ENCODE measurements around the gene KCNC1. TPM values are rescaled to one million over a fixed set of nuclear protein-coding genes. Genes with fewer than 3 reads are reported as not detected.

Gene KCNC1
- total RNA-seq, 1 donor from 2014 or later = not detected

DNA sequence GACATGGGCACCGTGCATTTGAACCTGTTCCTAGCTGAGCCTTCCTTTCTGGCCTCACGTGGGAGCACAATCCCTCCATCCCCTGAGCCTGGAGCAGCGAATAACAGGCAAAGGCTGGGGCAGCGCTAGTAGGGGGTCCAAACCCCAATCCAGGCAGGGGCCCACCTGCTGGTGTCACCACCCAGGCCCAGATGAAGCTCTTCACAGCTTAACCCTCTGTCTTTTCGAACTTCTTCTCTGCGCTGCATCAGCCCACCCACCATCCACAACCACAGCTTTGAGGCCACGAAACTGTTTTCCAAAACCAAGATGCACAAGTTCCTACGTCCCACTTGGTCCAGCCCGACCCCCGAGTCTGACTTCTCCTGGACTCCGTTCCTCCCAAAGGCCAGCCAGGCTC, 11.5 kb downstream of the KCNC1 start:
- no peak for DNase-seq (ENCODE audit: low spot score in 2 of 2)
- H3K4me1 ChIP-seq = no peaks in the 10 kb centered on the region
- H3K9me3 ChIP-seq = no peaks in the 10 kb centered on the region
- TF ChIP-seq, protein P1, sequence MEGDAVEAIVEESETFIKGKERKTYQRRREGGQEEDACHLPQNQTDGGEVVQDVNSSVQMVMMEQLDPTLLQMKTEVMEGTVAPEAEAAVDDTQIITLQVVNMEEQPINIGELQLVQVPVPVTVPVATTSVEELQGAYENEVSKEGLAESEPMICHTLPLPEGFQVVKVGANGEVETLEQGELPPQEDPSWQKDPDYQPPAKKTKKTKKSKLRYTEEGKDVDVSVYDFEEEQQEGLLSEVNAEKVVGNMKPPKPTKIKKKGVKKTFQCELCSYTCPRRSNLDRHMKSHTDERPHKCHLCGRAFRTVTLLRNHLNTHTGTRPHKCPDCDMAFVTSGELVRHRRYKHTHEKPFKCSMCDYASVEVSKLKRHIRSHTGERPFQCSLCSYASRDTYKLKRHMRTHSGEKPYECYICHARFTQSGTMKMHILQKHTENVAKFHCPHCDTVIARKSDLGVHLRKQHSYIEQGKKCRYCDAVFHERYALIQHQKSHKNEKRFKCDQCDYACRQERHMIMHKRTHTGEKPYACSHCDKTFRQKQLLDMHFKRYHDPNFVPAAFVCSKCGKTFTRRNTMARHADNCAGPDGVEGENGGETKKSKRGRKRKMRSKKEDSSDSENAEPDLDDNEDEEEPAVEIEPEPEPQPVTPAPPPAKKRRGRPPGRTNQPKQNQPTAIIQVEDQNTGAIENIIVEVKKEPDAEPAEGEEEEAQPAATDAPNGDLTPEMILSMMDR (IDR thresholded peaks at IDR 0.05) = no peak
- H3K27ac ChIP-seq = no peak overlapping the region
- intact Hi-C loops (cut with DNase I) = no loop called here
- no peaks in the 10 kb centered on the region for H3K27me3 ChIP-seq
- no peaks in the 10 kb centered on the region for H3K36me3 ChIP-seq
- no peak overlapping the region for H3K4me3 ChIP-seq

DNA sequence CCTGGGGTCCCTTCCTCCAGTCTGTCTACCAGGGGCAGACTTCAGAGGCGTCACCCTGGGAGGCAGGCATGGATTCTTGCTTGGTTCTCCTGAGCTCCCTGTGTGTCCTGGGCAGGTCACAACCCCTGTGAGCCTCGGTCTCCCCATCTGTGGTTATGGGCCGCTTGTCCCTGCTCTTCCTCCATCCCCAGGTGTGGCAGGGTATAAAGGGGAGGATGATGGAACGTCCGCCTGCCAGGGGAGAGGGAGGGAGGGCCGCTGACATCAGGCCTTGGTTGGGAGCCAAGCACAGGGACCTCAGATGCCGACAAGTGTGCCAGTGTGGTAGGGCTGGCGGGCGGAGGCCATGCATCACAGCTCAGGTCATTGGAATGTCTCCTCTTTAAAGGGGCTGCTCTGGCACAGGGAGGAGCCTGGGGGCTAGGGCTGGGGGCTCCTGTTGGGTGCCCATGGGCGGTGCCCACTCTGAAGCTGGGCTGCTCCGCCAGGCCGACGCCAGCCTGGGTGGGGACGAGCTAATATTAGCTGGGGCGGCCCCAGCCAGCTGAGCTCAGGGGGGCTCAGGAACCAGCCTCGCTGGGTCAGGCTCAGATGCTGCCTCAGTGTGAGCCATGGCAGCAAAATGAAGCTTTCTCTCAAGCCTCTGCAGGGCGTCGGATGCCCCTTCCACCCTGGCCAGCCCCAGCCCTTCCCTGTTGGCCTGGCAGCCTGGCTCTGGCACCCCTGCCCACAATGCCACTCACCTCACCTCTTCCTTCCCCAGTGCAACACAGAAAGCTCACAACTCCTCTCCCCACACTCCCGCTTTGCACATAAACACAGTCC, 12.8 kb downstream of the KCNC1 start:
- no peaks in the 10 kb centered on the region for H3K36me3 ChIP-seq
- no peaks in the 10 kb centered on the region for H3K27me3 ChIP-seq
- no peak overlapping the region for H3K27ac ChIP-seq
- TF ChIP-seq, protein P1 (IDR thresholded peaks at IDR 0.05) = no peak
- H3K4me1 ChIP-seq = no peaks in the 10 kb centered on the region
- intact Hi-C loops (cut with DNase I) = no loop called here
- H3K4me3 ChIP-seq = no peak overlapping the region
- DNase-seq (ENCODE audit: low spot score in 2 of 2) = no peak
- H3K9me3 ChIP-seq = no peaks in the 10 kb centered on the region

DNA sequence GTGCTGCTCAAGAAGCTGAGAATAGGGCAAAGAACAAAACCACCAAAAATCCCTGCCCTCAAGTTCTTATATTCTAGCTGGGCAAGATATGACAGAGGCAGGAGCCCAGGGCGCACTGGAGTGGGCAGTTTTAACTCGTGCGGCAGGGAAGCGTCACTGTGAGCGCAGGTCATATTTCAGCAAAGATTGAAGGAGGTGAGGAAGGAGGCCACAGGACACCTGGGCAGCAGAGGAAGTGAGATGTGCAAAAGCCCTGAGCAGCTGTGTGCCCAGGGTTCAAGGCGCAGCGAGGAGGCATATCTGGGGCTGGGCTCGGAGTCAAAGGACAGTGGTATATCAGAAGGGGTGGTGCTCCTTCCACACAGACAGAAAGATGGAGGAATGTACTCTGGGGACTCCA, 13.5 kb downstream of the KCNC1 start:
- TF ChIP-seq, protein P1 (IDR thresholded peaks at IDR 0.05) = no peak
- Histone ChIP-seq H3K4me3 (no peak overlapping the region), H3K27ac (no peak overlapping the region), H3K36me3 (no peaks in the 10 kb centered on the region), H3K9me3 (no peaks in the 10 kb centered on the region), H3K4me1 (no peaks in the 10 kb centered on the region), H3K27me3 (no peaks in the 10 kb centered on the region)
- intact Hi-C loops (cut with DNase I) = no loop called here
- DNase-seq (ENCODE audit: low spot score in 2 of 2) = no peak

DNA sequence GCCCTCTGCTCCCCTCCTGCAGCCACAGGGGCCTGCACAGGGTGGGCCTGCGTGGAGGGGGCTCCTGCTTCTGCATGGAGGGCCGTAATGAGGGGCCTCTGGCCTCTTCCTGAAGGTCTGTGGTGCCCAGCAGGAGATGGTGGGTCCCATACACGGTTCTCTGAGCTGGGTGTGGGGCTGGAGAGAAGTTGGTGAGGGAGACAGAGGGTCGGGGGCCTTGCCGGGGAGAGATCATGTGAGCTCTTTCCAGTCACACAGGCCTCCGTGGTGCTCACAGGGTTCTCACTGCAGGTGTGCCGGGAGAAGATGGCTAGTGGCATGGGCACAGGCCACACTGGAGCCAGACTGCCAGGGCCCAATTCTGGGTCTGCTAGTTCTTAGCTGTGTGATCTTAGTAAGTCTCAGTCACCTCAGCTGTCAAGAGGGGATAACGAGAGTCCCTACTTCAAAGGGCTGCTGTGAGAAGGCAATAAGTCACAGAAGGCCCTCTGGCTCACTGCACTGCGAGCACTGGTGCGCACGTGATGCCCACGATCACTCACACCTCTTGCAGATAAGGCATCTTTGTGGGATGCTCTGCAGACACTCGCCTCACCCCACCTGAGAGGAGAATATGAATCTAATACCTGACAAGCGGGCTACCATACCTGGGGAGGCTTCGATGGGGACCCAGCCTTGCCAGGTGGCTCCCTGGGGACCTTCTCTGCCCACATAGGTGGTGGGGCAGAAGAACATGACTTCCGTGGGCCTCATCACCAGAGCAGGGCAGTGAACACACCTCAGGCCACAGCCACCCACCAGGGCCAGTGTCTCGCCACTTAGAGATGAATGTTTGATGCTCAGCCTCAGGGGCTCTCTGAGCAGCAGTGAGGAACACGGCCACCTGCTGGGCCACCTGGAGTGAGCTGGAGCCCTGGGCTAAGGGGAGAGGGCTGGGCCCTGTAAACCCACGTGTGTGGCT, 14.5 kb downstream of the KCNC1 start:
- no peaks in the 10 kb centered on the region for H3K9me3 ChIP-seq
- no peaks in the 10 kb centered on the region for H3K36me3 ChIP-seq
- DNase-seq (ENCODE audit: low spot score in 2 of 2) = no peak
- intact Hi-C loops (cut with DNase I) = no loop called here
- no peaks in the 10 kb centered on the region for H3K27me3 ChIP-seq
- TF ChIP-seq, protein P1 (IDR thresholded peaks at IDR 0.05) = no peak
- no peak overlapping the region for H3K4me3 ChIP-seq
- no peak overlapping the region for H3K27ac ChIP-seq
- no peaks in the 10 kb centered on the region for H3K4me1 ChIP-seq

DNA sequence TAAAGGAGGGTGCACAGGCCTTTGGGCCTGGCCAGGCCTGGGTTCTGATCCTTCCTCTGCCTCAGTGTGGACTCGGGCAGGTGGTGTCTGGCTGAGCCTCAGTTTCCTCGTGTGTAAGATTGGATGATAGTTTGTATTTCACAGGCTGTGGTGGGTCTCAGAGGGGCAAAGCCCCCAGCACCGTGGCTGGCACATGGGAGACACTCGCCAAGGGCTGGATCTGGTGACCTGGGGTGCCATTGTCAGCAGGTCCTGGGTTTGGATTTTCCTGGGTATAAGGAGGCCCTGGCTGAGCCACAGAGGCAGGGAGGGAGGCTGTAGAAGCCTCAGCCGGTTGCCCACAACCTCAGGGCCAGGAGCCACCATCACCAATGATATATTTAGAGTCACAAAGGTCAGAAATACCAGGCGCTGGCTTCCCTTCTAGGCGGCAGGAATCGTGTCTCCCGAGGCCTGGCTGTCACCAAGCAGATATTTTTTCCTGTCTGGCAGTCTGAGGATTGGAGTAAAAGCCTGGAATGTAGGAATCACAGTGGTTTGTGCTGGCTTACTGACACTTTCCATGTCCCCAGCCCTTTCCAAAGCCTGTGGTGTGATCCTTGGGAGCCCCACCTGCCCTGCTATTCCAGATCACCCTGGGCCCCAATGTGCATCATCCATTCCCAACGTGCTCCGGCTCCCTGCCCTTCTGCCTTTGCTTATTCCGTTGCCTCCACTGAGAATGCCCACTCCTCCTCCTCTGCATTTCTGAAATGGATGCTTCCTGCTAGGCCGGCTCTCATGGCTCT, 15.6 kb downstream of the KCNC1 start:
- no peaks in the 10 kb centered on the region for H3K27me3 ChIP-seq
- no peaks in the 10 kb centered on the region for H3K36me3 ChIP-seq
- DNase-seq (ENCODE audit: low spot score in 2 of 2) = no peak
- no peak overlapping the region for H3K4me3 ChIP-seq
- no peaks in the 10 kb centered on the region for H3K9me3 ChIP-seq
- TF ChIP-seq, protein P1 (IDR thresholded peaks at IDR 0.05) = no peak
- H3K27ac ChIP-seq = no peak overlapping the region
- intact Hi-C loops (cut with DNase I) = no loop called here
- no peaks in the 10 kb centered on the region for H3K4me1 ChIP-seq

Data from ascending aorta (tissue), 2 donors.